NCI-H2196 treated with DMSO at 0.1 percent for 48 hours (cell line): Measurements from ENCODE around the gene MEOX2.

ENCODE experiments used
- DNase-seq: peaks from one replicate; lab custom pipeline; 2025; ENCODE audit not compliant: unreplicated experiment; lab: John Stamatoyannopoulos, UW

Gene MEOX2

DNA sequence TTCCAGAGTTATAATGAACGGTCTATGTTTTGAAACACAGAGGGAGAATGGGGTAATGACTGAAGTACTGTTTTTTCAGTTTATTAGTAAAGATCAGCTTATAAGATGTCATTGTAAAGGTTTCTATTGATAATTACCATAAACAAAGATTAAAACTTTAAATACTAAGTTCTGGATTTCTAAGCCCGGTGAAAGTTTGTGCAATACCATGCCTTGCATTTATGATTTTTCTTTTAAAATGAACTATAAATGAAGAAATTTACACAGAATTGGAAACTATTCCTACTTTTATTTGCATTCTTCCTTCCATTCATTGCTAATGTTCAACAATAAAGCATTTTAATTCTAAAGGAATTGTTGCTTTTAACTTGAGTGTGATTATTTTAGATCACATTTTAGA, 4.9 kb downstream of the MEOX2 start:
- DNase-seq, result no peak

DNA sequence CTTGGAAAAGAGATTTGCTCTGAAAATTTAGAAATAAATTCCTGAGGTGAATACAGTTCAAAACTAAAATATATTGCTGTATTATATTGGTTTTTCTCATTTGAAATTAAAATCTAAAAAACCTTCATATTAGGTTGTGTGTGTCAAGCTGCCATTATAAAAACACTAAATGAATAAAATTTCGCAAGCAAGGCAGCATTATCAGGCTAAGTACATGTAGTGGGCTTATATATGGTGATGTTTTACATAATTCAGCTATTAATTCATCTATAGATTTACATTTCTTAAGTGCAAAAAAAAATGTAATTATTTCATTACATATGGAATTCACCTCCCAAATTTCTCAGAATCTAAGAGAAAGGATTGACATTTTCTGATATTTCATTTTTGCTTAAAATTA, 5.3 kb downstream of the MEOX2 start:
- DNase-seq, result no peak

DNA sequence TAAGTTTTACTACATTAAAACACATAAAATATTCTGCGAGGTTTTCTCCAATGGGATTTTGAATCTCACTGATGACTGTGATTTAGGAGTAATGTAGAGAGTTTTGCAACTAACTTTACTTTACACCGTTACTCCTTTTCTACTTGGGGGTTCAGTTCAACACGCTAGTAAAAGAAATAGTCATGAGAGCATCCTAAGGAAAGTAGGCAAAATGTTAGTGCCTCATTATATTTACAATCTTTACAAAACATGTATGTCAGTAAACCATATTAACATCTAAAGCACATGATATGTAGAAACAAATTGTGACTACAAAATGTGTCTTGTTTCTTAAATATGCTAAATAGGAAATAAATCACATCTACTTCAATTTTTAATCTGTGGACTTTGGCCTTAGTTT, 6.0 kb downstream of the MEOX2 start:
- DNase-seq, result no peak

- DNase-seq, result no peak
These were observed 7.2 kb downstream of the MEOX2 start for GRCh38 chr7:15679306-15679705.

DNA sequence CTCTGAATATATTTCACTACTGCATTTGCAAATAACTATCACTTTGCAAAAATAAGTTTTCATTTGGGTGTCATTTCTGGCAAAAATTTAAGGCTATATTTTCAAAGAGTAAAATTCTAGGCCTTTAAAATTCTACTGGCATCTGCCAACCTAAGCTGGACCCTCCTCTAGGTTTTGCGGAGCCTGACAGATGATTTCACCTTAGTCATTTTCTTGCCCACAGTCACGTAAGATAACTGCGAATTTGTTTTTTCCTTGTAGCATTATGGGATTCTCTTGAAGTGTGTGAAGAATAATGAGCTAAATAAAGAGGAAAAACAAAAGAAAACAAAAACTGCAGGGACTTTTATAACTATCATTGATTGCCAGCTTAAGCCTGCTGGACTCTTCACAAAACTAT, 7.8 kb downstream of the MEOX2 start:
- DNase-seq, result no peak

- DNase-seq, result no peak
These were observed 11.1 kb downstream of the MEOX2 start for GRCh38 chr7:15675379-15675778.

DNA sequence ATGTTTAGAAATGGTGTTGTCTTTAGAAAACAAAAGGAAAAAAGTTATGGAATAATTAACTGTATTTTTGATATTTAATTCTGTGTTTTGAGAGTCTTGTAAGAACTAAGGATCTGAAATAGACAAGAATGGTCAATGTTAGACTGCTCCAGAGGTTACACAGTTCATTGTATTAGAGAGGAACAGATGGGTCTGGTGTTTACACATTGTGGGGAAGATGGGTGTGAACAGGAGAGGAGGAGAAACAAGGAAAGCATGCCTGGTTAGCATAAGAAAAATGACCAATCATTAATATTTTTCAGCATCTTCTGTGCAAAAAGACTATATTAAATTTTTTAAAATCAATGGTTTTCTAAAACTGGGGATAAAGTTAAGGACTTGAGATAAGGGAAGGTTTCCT, 11.9 kb downstream of the MEOX2 start:
- DNase-seq, result no peak

- DNase-seq, result no peak
These were observed 16.9 kb downstream of the MEOX2 start for GRCh38 chr7:15669443-15670090.

DNA sequence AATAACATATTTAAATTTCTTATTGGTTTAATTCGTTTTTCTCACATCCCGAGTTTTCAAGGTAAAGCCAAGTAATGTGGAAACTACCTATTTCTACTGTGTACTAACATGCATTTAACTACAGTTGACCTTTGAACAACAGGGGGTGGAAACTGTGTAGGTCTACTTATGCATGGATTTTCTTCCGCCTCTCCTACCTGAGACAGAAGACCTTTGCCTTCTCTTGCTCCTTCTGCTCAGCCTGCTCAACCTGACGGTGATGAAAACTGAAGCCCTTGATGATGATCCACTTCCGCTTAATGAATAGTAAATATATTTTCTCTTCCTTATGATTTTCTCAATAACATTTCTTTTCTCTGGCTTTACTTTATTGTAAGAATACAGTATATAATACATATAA, 18.5 kb downstream of the MEOX2 start:
- DNase-seq, result no peak

- no peak for DNase-seq
These were observed 24.0 kb downstream of the MEOX2 start for GRCh38 chr7:15662451-15662850.

DNA sequence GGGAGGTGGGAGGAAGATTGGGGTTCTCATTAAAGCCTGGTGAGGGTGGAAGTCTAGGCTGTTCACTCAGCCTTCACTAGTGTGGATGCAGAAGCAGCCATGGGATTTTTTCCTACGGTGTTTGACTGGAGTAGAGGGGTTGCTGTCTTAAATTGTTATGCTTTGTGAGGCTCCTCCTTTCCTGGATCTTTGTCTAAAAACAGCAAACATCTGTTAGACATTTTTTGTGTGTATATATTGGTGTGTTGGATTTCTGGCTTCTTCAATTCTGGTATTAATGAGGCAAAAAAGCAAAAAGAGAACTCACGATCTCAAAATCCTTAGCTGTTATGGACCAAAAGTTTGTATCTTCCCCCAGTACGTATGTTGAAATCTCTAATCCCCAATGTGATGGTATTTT, 28.2 kb downstream of the MEOX2 start:
- DNase-seq, result no peak

DNA sequence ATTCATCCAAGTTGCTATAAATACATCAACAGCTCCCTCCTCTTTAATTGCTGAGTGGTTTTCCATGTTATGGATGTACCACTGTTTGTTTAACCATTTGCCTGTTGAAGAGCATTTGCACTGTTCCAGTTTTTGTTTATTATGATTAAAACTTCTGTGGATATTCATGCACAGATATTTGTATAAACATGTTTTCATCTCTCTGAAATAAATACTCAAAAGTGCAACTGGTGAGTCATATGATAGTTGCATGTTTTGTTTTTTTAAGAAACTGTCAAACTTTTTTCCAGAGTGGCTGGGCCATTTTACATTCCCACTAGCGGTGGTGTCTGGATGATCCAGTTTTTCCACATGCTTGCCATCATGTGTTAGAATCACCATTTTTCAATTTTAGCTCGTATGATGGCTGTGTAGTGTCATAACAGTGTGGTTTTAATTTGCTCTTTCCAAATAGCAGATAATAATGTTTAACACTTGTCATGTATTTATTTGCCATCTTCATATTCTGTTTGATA, 33.6 kb downstream of the MEOX2 start:
- DNase-seq, result no peak

DNA sequence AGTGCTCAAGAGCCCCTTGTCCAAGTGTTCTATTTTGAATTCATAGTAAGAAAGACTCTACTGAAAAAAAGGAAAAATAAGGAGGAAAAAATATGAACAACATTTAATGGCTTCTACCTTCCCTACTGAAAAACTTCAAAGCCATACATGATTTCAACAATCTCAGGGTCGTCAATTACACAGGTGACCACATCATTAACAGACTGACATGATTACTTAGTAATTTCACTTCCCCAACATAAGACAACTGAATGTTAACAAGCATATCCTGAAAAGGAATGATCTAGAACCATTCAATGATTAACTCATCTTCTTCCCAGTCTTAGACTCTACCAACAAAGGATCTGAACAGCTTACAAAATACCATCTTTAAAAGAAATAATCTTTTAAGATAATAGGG, 34.8 kb downstream of the MEOX2 start:
- no peak for DNase-seq

DNA sequence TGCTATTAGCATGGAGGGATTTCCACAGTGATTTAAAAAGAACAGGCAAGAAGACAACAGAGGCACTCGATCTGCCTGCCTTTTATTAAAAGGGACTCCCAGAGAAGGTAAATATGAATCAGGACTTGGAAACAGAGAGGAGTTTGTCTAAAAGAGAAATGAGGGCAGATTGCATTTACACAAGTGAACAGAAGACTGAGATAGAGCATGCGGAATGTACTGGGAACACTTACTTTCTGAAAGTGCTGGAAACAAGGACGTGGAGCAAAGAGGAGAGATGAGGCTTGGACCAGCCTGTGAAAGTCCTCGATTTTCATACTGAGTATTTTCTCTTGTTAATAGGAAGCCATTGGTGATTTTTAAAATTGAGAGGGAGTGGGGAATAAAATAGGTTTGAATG, 35.7 kb downstream of the MEOX2 start:
- no peak for DNase-seq

DNA sequence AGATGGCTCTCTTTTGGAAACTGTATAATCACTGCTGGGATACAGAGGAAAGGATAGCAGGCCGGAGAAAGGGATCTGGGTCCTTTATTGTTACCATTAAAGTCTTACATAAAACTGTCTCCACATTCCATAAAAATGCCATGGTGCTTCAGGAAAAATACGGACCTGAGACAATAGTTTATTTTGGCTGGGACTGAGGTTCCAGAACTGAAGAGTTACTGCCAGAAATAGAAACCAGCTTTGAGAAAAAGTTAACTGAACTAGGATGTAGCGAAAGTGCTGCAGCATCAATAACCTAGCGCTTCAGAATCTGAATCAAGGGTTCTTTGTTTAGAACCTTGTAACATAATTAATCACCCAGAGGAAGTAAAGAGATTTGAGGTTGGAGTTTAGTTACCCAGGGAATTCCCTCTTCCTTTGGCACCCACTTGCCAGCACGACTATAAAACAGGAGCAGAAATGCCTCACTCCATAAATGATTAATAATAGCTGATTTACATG, 38.0 kb downstream of the MEOX2 start:
- DNase-seq, result no peak

- DNase-seq, result no peak
These were observed 39.2 kb downstream of the MEOX2 start for GRCh38 chr7:15647309-15647708.

GRCh38 chr7:15643000-15643705, 43.3 kb downstream of the MEOX2 start:
- no peak for DNase-seq

GRCh38 chr7:15628876-15629275, 57.6 kb downstream of the MEOX2 start:
- DNase-seq, result no peak

GRCh38 chr7:15626041-15626440, 60.4 kb downstream of the MEOX2 start:
- DNase-seq, result no peak

DNA sequence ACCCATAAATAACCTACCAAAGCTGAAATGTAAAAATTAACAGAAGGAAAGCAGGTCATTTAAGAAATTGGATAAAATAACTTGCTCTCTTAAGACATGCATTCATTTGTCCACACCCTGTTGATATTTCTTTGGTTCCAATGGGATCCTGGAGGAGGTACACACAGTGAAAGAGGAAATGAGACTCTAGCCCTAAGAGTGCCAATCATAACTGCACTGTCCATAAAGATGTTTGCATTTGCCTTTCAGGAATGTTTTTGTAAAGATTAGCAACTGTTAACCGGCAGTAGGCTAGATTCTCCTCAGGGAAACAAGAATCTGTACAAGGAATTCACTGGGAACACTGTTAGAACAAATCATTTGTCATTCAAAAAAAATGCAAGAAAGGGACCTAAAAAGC, 61.0 kb downstream of the MEOX2 start:
- DNase-seq, result no peak

DNA sequence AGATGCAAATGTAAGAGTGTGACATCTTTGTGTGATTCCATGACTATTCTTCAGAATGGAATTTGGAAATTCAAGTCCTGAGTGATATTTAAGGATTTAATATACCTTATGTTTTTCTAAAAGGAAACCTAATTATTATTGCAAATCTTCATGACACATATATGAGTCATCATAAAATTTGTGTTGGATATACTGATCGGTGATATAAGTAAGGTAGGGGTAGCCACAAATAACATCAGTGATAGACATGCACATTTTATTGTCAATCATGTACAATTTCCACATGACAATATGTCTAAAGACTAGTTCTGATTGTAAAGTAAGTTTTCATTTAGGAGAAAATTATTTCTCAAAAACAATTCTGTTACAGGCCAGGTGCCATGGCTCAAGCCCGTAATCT, 65.0 kb downstream of the MEOX2 start:
- no peak for DNase-seq

DNA sequence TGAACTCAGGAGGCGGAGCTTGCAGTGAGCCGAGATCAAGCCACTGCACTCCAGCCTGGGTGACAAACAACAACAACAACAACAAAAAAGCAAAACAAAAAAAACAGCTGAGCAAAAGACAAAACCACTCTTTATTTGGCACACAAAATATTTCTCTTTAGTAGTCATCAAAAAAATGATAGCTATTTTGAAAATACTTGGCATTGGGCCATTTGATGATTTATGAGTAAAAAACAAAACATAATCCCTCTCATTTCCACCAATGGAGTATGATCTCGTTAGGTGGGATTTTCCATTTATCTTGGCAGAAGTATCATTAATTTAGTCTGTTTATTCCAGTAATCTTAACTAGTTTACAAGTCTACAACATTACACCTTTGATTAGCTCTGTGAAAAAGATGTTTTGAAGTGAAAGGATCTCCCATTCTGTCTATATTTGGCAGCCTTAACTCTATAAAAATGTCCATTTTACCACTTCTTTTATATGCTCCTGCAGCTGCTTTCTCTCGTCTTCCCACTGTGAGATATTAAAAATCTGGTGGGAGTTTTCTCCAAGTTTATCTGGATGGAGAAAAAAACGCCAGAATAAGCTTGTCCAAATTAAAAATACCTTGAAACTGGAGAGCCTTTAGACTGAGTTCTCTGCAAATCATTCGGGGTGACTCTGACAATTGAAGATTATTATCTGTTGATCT, 65.8 kb downstream of the MEOX2 start:
- DNase-seq, result no peak
